IPS-18a (cell line): ENCODE results near the gene STOM.

Source experiments
- H3K27ac ChIP-seq: one replicate; pipeline ENCODE4 v1.5.1; 2013; ENCODE audit warnings: low read length
- H3K27me3 ChIP-seq: one replicate; pipeline ENCODE4 v1.6.1; 2013; ENCODE audit warnings: mild to moderate bottlenecking, low read length; ENCODE audit not compliant: control insufficient read depth, insufficient read depth
- H3K36me3 ChIP-seq: one replicate; pipeline ENCODE4 v1.6.1; 2013; ENCODE audit warnings: low read depth, low read length; ENCODE audit not compliant: control insufficient read depth
- H3K4me1 ChIP-seq: one replicate; pipeline ENCODE4 v1.6.1; 2013; ENCODE audit warnings: low read depth, low read length; ENCODE audit not compliant: control insufficient read depth
- H3K4me3 ChIP-seq: one replicate; pipeline ENCODE4 v1.5.1; 2013; ENCODE audit warnings: low read length
- H3K9ac ChIP-seq: one replicate; pipeline ENCODE4 v1.6.1; 2013; ENCODE audit warnings: mild to moderate bottlenecking, low read length, moderate library complexity
- H3K9me3 ChIP-seq: one replicate; pipeline ENCODE4 v1.6.1; 2013; ENCODE audit warnings: low read depth, low read length; ENCODE audit not compliant: control insufficient read depth

The STOM gene

GRCh38 chr9:121340676-121341392 lies 29.2 kb downstream of the STOM start:
- no peak overlapping the region for H3K4me3 ChIP-seq
- H3K4me1 ChIP-seq, result no peaks in the 10 kb centered on the region
- no peaks in the 10 kb centered on the region for H3K9me3 ChIP-seq
- H3K36me3 ChIP-seq, result no peaks in the 10 kb centered on the region
- H3K27ac ChIP-seq, result no peak overlapping the region
- H3K9ac ChIP-seq, result no peak overlapping the region
- no peaks in the 10 kb centered on the region for H3K27me3 ChIP-seq

GRCh38 chr9:121339437-121339836 lies 30.6 kb downstream of the STOM start:
- Histone ChIP-seq H3K27me3 (no peaks in the 10 kb centered on the region), H3K4me3 (no peak overlapping the region), H3K4me1 (no peaks in the 10 kb centered on the region), H3K36me3 (no peaks in the 10 kb centered on the region), H3K9me3 (no peaks in the 10 kb centered on the region), H3K9ac (no peak overlapping the region), H3K27ac (no peak overlapping the region)

- Histone ChIP-seq H3K27me3 (no peaks in the 10 kb centered on the region), H3K4me3 (no peak overlapping the region), H3K4me1 (no peaks in the 10 kb centered on the region), H3K27ac (no peak overlapping the region), H3K9me3 (no peaks in the 10 kb centered on the region), H3K36me3 (no peaks in the 10 kb centered on the region), H3K9ac (no peak overlapping the region)
These were observed 33.4 kb downstream of the STOM start for GRCh38 chr9:121336665-121337064.

GRCh38 chr9:121333950-121334773 lies 35.9 kb downstream of the STOM start:
- H3K9ac ChIP-seq, result no peak overlapping the region
- no peak overlapping the region for H3K27ac ChIP-seq

GRCh38 chr9:121331992-121332685 lies 37.9 kb downstream of the STOM start:
- Histone ChIP-seq H3K27me3 (no peaks in the 10 kb centered on the region), H3K9ac (no peak overlapping the region), H3K36me3 (peaks cover 13% of the 10 kb centered on the region), H3K4me1 (no peaks in the 10 kb centered on the region), H3K4me3 (no peak overlapping the region), H3K9me3 (no peaks in the 10 kb centered on the region), H3K27ac (no peak overlapping the region)

More at GRCh38 chr9:121333950-121334773, 35.9 kb downstream of the STOM start:
- H3K27me3 ChIP-seq, result no peaks in the 10 kb centered on the region
- peaks cover 10% of the 10 kb centered on the region for H3K36me3 ChIP-seq
- H3K4me3 ChIP-seq, result no peak overlapping the region
- no peaks in the 10 kb centered on the region for H3K9me3 ChIP-seq
- H3K4me1 ChIP-seq, result no peaks in the 10 kb centered on the region

- Histone ChIP-seq H3K4me1 (no peaks in the 10 kb centered on the region), H3K4me3 (no peak overlapping the region), H3K27ac (no peak overlapping the region), H3K27me3 (no peaks in the 10 kb centered on the region), H3K9me3 (no peaks in the 10 kb centered on the region), H3K36me3 (peaks cover 17% of the 10 kb centered on the region), H3K9ac (no peak overlapping the region)
These were observed 38.5 kb downstream of the STOM start for GRCh38 chr9:121331549-121331948.

- Histone ChIP-seq H3K27me3 (no peaks in the 10 kb centered on the region), H3K4me3 (no peak overlapping the region), H3K27ac (no peak overlapping the region), H3K9me3 (no peaks in the 10 kb centered on the region), H3K36me3 (peaks cover 27% of the 10 kb centered on the region), H3K4me1 (no peaks in the 10 kb centered on the region), H3K9ac (no peak overlapping the region)
These were observed 41.0 kb downstream of the STOM start for GRCh38 chr9:121328876-121329681.

GRCh38 chr9:121328476-121328875 lies 41.6 kb downstream of the STOM start:
- Histone ChIP-seq H3K4me3 (no peak overlapping the region), H3K4me1 (no peaks in the 10 kb centered on the region), H3K27me3 (no peaks in the 10 kb centered on the region), H3K36me3 (peaks cover 29% of the 10 kb centered on the region), H3K9me3 (no peaks in the 10 kb centered on the region), H3K9ac (no peak overlapping the region), H3K27ac (no peak overlapping the region)

- H3K27ac ChIP-seq, result no peak overlapping the region
- H3K27me3 ChIP-seq, result no peaks in the 10 kb centered on the region
- no peak overlapping the region for H3K9ac ChIP-seq
- no peaks in the 10 kb centered on the region for H3K4me1 ChIP-seq
- no peaks in the 10 kb centered on the region for H3K9me3 ChIP-seq
- peaks cover 29% of the 10 kb centered on the region for H3K36me3 ChIP-seq
- no peak overlapping the region for H3K4me3 ChIP-seq
These were observed 43.0 kb downstream of the STOM start for GRCh38 chr9:121326901-121327613.

GRCh38 chr9:121326130-121326838 lies 43.8 kb downstream of the STOM start:
- no peak overlapping the region for H3K9ac ChIP-seq
- no peak overlapping the region for H3K4me3 ChIP-seq
- no peaks in the 10 kb centered on the region for H3K4me1 ChIP-seq
- H3K27ac ChIP-seq, result no peak overlapping the region
- H3K36me3 ChIP-seq, result peaks cover 30% of the 10 kb centered on the region
- H3K27me3 ChIP-seq, result no peaks in the 10 kb centered on the region
- no peaks in the 10 kb centered on the region for H3K9me3 ChIP-seq
